Endothelial cell of umbilical vein (primary cell): ENCODE measurements around the gene PRR23B. TPM values are rescaled to one million over a fixed set of nuclear protein-coding genes. Genes with fewer than 3 reads are reported as not detected.

ENCODE experiments used
- BruUV-seq: library from RNA; stranded (reverse); fragments of 400-500 nt; replicated peaks from 2 replicates; lab custom pipeline; 2021; lab: Mats Ljungman, UMichigan
- CTCF ChIA-PET: fragments of 300-600, 350-600 bp; sonication (Branson Sonifier 250); formaldehyde crosslinking; loops from one replicate; lab custom pipeline; 2021; ENCODE audit warnings: antibody characterized with exemption, inconsistent platforms; lab: Charles Lee
- POLR2A ChIA-PET: fragments of 300-600, 350-600 bp; sonication (Branson Sonifier 250); formaldehyde crosslinking; loops from one replicate; lab custom pipeline; 2021; ENCODE audit warnings: antibody characterized with exemption, inconsistent platforms; lab: Charles Lee
- DNase-seq: peaks from one replicate; pipeline ENCODE4 v3.0.0-alpha.2; 2011; ENCODE audit warnings: low read depth, low spot score
- FAIRE-seq: peaks from 2 replicates; lab custom pipeline; 2011; peaks lifted over from hg19 to GRCh38; lab: Jason Lieb, UNC
- H2AFZ ChIP-seq: 2 replicates; pipeline ENCODE4 v1.6.0; 2012; ENCODE audit warnings: low read depth, low read length, control low read depth, inconsistent platforms
- H3K27ac ChIP-seq: 2 replicates; pipeline ENCODE4 v1.5.1; 2011; ENCODE audit warnings: low read depth, mild to moderate bottlenecking, control low read depth, low read length, moderate library complexity; ENCODE audit not compliant: insufficient read depth
- H3K27me3 ChIP-seq, 2 experiments: 2 replicates each; pipeline versions ENCODE4 v1.6.0 to v1.6.1; 2011; ENCODE audit warnings: low read length in 2 of 2, mixed read lengths in 1 of 2; ENCODE audit not compliant: control insufficient read depth in 2 of 2, insufficient read depth in 2 of 2
- H3K36me3 ChIP-seq, 2 experiments: 2 replicates in 1 of 2; 3 replicates in 1 of 2; pipeline ENCODE4 v1.5.1; 2011; ENCODE audit warnings: low read length in 2 of 2, mild to moderate bottlenecking in 1 of 2, moderate library complexity in 1 of 2; ENCODE audit not compliant: control insufficient read depth in 2 of 2, insufficient read depth in 2 of 2; ENCODE audit errors: extremely low read depth in 1 of 2
- H3K4me1 ChIP-seq: 3 replicates; pipeline ENCODE4 v1.5.1; 2011; ENCODE audit warnings: mild to moderate bottlenecking, low read length; ENCODE audit not compliant: control insufficient read depth, insufficient read depth; ENCODE audit errors: extremely low read depth
- H3K4me2 ChIP-seq: 2 replicates; pipeline ENCODE4 v1.6.1; 2011; ENCODE audit warnings: low read length, control low read depth, mixed read lengths; ENCODE audit not compliant: insufficient read depth
- H3K4me3 ChIP-seq, 3 experiments: fragments of 200-600 bp in 1 of 3; sonication (generic), shearing (Covaris generic) in 1 of 3; replicated peaks in 1 of 3; 2 replicates each; pipeline ENCODE4 v1.5.1; 2011 to 2016; ENCODE audit warnings: control low read depth in 3 of 3, low read length in 3 of 3, mild to moderate bottlenecking in 2 of 3, inconsistent platforms in 1 of 3, low read depth in 1 of 3, moderate library complexity in 1 of 3; ENCODE audit not compliant: insufficient read depth in 1 of 3
- H3K79me2 ChIP-seq: 2 replicates; pipeline ENCODE4 v1.6.0; 2012; ENCODE audit warnings: low read length, inconsistent platforms; ENCODE audit not compliant: control insufficient read depth, insufficient read depth
- H3K9ac ChIP-seq: replicated peaks from 2 replicates; pipeline ENCODE3; 2011; ENCODE audit warnings: low read length, control low read depth; ENCODE audit not compliant: insufficient read depth; ENCODE audit errors: extremely low read depth
- H3K9me1 ChIP-seq: replicated peaks from 3 replicates; pipeline ENCODE4 v1.6.0; 2011; ENCODE audit warnings: mild to moderate bottlenecking, low read length; ENCODE audit not compliant: control insufficient read depth, insufficient read depth; ENCODE audit errors: extremely low read depth
- H3K9me3 ChIP-seq: replicated peaks from 2 replicates; pipeline ENCODE4 v1.5.1; 2012; ENCODE audit warnings: low read length, inconsistent platforms; ENCODE audit not compliant: control insufficient read depth, insufficient read depth
- H4K20me1 ChIP-seq: replicated peaks from 2 replicates; pipeline ENCODE3; 2011; ENCODE audit warnings: mild to moderate bottlenecking, low read length; ENCODE audit not compliant: control insufficient read depth, insufficient read depth; ENCODE audit errors: extremely low read depth
- EZH2 ChIP-seq: IDR thresholded peaks from 2 replicates; pipeline ENCODE4 v1.6.1; 2012; ENCODE audit warnings: borderline replicate concordance, low read depth, mild to moderate bottlenecking, moderate library complexity, low read length, inconsistent platforms; ENCODE audit not compliant: severe bottlenecking
- FOS ChIP-seq: IDR thresholded peaks from 2 replicates; pipeline ENCODE4 v1.6.1; 2011; ENCODE audit warnings: mild to moderate bottlenecking, low read length, moderate library complexity, borderline replicate concordance; ENCODE audit not compliant: insufficient read depth
- GATA2 ChIP-seq: IDR thresholded peaks from 2 replicates; pipeline ENCODE4 v1.7.0; 2011; ENCODE audit warnings: low read depth, mild to moderate bottlenecking, moderate library complexity, mixed read lengths, low read length; ENCODE audit not compliant: insufficient read length, insufficient read depth
- JUN ChIP-seq: IDR thresholded peaks from 2 replicates; pipeline ENCODE4 v1.6.1; 2011; ENCODE audit warnings: borderline replicate concordance, low read depth; ENCODE audit not compliant: insufficient read length, insufficient read depth
- MYC ChIP-seq: IDR thresholded peaks from one replicate; pipeline ENCODE4 v1.6.1; 2011; ENCODE audit warnings: mild to moderate bottlenecking, low read depth, low read length
- POLR2A ChIP-seq: IDR thresholded peaks from 2 replicates; pipeline ENCODE4 v1.6.1; 2012; ENCODE audit warnings: low read depth, mild to moderate bottlenecking, control low read depth, low read length
- POLR2AphosphoS5 ChIP-seq: IDR thresholded peaks from 2 replicates; pipeline ENCODE4 v1.6.1; 2012; ENCODE audit warnings: low read depth, mild to moderate bottlenecking, control low read depth, low read length, moderate library complexity; ENCODE audit not compliant: insufficient read depth
- dilution Hi-C: fragments of 300-500 bp; cut with MboI; formaldehyde crosslinking; loops from one replicate; pipeline ENCODE4 v1.15.0; 2019; ENCODE audit warnings: low sequenced_read_pairs; ENCODE audit not compliant: extremely low pct_ligation_motif_present
- intact Hi-C: fragments of 100-400 bp; cut with micrococcal nuclease; formaldehyde crosslinking; loops from one replicate; pipeline ENCODE4 v1.10.0; 2022
- polyA plus RNA-seq, 4 experiments: library from polyadenylated mRNA; depleted of rRNA in 3 of 4; stranded (reverse) in 3 of 4; unstranded in 1 of 4; fragments of >200 nt; gene quantifications; 2 replicates each; pipeline versions ENCODE4 v1.2.1 to v1.2.3, GENCODE V29; 2011 to 2012; ENCODE audit warnings: missing spikeins in 1 of 4
- total RNA-seq: library from RNA; stranded (reverse); gene quantifications from 2 replicates; pipeline ENCODE4 v1.2.3, GENCODE V29; 2021
- TF ChIP-seq, protein P1 (sequence below): IDR thresholded peaks from 2 replicates; pipeline ENCODE4 v1.6.1; 2011; ENCODE audit not compliant: insufficient read depth, insufficient read length
- TF ChIP-seq, protein P2 (sequence below), 2 donors: IDR thresholded peaks; 1 replicate in 1 of 2; 2 replicates in 1 of 2; pipeline ENCODE4 v1.5.1; 2011; ENCODE audit warnings: low read length in 2 of 2, mild to moderate bottlenecking in 2 of 2, moderate library complexity in 2 of 2, control low read depth in 1 of 2, inconsistent platforms in 1 of 2, low read depth in 1 of 2; ENCODE audit not compliant: insufficient read depth in 1 of 2; ENCODE audit errors: extremely low read depth in 1 of 2

The PRR23B gene
- total and polyA plus RNA-seq, 2 donors (not counting 3 experiments of a cell fraction or from before 2014, with no cell fraction given) = not detected

DNA sequence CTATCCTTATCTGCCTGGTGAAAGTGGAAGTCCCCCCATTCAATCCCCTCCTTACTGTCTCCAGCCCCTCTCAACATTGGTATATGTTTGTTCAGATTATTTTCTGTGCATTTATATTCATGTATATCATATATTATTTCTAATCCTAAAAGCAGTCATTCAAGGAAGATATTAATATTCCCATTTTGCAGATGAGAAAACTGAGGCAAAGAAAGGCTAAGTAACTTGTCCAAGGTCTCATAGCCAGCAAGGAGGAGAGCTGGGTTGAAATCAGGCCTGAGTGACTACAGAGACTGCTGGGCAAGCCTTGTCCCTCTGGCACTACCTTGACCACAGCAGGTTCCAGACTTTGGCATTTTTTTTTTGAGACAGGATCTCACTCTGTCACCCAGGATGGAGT, 44.7 kb downstream of the PRR23B start:
- POLR2A ChIA-PET = no interaction called here

DNA sequence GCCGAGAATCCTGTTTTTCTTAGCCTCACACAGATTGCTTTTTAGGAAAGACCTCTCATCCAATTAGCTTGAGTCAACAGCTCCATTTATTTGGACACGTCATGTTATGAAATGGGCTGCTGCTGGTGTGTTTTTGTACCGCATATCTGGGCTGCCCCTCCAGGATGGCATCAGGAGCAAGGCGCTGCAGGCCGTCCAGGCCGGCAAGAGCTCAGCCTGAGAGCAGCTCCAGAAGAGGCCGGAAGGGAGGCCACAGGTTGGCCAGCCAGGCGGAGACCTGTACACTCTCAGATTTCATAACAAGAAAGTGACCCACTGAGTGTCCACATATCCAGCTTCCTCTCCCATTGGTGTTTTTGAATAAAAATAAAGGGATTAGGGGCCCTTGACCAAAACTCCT, 45.4 kb downstream of the PRR23B start:
- H3K79me2 ChIP-seq = no peaks in the 10 kb centered on the region
- TF ChIP-seq FOS (no peak), POLR2AphosphoS5 (no peak), JUN (no peak), MYC (no peak), EZH2 (no peak), GATA2 (no peak), POLR2A (no peak)
- TF ChIP-seq, protein P1, sequence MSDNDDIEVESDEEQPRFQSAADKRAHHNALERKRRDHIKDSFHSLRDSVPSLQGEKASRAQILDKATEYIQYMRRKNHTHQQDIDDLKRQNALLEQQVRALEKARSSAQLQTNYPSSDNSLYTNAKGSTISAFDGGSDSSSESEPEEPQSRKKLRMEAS = no peak
- TF ChIP-seq, protein P2, sequence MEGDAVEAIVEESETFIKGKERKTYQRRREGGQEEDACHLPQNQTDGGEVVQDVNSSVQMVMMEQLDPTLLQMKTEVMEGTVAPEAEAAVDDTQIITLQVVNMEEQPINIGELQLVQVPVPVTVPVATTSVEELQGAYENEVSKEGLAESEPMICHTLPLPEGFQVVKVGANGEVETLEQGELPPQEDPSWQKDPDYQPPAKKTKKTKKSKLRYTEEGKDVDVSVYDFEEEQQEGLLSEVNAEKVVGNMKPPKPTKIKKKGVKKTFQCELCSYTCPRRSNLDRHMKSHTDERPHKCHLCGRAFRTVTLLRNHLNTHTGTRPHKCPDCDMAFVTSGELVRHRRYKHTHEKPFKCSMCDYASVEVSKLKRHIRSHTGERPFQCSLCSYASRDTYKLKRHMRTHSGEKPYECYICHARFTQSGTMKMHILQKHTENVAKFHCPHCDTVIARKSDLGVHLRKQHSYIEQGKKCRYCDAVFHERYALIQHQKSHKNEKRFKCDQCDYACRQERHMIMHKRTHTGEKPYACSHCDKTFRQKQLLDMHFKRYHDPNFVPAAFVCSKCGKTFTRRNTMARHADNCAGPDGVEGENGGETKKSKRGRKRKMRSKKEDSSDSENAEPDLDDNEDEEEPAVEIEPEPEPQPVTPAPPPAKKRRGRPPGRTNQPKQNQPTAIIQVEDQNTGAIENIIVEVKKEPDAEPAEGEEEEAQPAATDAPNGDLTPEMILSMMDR (IDR thresholded peaks at IDR 0.05; ENCODE audit: extremely low read depth in 1 of 2, insufficient read depth in 1 of 2, low read depth in 1 of 2, low read length in 2 of 2) = no peak
- H3K27ac ChIP-seq = no peak overlapping the region
- DNase-seq (no peak), FAIRE-seq (no peak)
- no peak overlapping the region for H3K9ac ChIP-seq
- H2AFZ ChIP-seq = no peak overlapping the region
- POLR2A ChIA-PET = no interaction called here
- peaks cover 0 to 2% of the 10 kb centered on the region in 2 experiments for H3K27me3 ChIP-seq
- no peaks in the 10 kb centered on the region for H3K9me3 ChIP-seq
- H3K4me2 ChIP-seq = no peak overlapping the region
- dilution Hi-C loops = no loop called here
- CTCF ChIA-PET = no interaction called here
- intact Hi-C loops = no loop called here
- H3K9me1 ChIP-seq = no peaks in the 10 kb centered on the region
- no peaks in the 10 kb centered on the region for H4K20me1 ChIP-seq
- no peak overlapping the region for H3K4me3 ChIP-seq
- no peaks in the 10 kb centered on the region for H3K36me3 ChIP-seq
- no TSS peak for BruUV-seq
- H3K4me1 ChIP-seq = no peaks in the 10 kb centered on the region

More for the DNA sequence above, 44.7 kb downstream of the PRR23B start:
- peaks cover 0 to 3% of the 10 kb centered on the region in 2 experiments for H3K27me3 ChIP-seq
- no peaks in the 10 kb centered on the region for H3K9me3 ChIP-seq
- DNase-seq = no peak
- no peak overlapping the region for H3K9ac ChIP-seq
- no TSS peak for BruUV-seq
- no peak overlapping the region for H3K4me2 ChIP-seq
- no peaks in the 10 kb centered on the region for H3K36me3 ChIP-seq
- no peak overlapping the region for H3K27ac ChIP-seq
- no peak for FAIRE-seq
- no peaks in the 10 kb centered on the region for H4K20me1 ChIP-seq
- intact Hi-C loops (no loop called here), dilution Hi-C loops (no loop called here)
- no peaks in the 10 kb centered on the region for H3K4me1 ChIP-seq
- H3K4me3 ChIP-seq = no peak overlapping the region
- no peak overlapping the region for H2AFZ ChIP-seq
- CTCF ChIA-PET = interaction anchor here (1.2 kb wide), 1 partner anchor 497 kb away, joined by 4 read pairs; no protein-coding TSS in a partner anchor
- H3K9me1 ChIP-seq = no peaks in the 10 kb centered on the region
- H3K79me2 ChIP-seq = no peaks in the 10 kb centered on the region
- TF ChIP-seq, protein P2 (IDR thresholded peaks at IDR 0.05; ENCODE audit: extremely low read depth in 1 of 2, insufficient read depth in 1 of 2, low read depth in 1 of 2, low read length in 2 of 2) = no peak
- no peak for TF ChIP-seq GATA2
